GM12873 (cell line): ENCODE data around the gene CNIH1.

Source experiments
- TF ChIP-seq, protein P1 (sequence below): IDR thresholded peaks from 2 replicates; pipeline ENCODE4 v1.5.1; 2012; ENCODE audit warnings: low read depth, mild to moderate bottlenecking, moderate library complexity, low read length, control low read depth; ENCODE audit not compliant: insufficient read depth; ENCODE audit errors: missing control alignments

The CNIH1 gene

DNA sequence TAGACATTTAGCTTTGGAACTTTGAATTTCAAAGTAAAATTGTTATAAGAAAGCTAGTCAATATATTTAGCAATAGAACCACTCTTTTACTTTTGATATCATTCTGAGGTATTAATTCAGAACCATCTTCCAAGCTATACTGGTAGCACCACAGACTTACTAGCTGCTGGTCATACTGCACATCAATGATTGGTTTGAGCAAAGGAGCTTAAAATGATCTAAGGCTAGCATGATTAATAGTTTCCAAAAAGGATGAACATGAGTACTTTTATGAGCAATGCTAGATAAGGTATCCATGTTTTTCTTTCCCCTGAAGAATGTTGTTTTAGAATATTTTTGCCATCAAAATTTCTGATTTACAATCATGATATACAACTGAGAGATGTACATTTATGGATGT, 17.2 kb downstream of the CNIH1 start:
- TF ChIP-seq, protein P1, sequence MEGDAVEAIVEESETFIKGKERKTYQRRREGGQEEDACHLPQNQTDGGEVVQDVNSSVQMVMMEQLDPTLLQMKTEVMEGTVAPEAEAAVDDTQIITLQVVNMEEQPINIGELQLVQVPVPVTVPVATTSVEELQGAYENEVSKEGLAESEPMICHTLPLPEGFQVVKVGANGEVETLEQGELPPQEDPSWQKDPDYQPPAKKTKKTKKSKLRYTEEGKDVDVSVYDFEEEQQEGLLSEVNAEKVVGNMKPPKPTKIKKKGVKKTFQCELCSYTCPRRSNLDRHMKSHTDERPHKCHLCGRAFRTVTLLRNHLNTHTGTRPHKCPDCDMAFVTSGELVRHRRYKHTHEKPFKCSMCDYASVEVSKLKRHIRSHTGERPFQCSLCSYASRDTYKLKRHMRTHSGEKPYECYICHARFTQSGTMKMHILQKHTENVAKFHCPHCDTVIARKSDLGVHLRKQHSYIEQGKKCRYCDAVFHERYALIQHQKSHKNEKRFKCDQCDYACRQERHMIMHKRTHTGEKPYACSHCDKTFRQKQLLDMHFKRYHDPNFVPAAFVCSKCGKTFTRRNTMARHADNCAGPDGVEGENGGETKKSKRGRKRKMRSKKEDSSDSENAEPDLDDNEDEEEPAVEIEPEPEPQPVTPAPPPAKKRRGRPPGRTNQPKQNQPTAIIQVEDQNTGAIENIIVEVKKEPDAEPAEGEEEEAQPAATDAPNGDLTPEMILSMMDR = no peak

DNA sequence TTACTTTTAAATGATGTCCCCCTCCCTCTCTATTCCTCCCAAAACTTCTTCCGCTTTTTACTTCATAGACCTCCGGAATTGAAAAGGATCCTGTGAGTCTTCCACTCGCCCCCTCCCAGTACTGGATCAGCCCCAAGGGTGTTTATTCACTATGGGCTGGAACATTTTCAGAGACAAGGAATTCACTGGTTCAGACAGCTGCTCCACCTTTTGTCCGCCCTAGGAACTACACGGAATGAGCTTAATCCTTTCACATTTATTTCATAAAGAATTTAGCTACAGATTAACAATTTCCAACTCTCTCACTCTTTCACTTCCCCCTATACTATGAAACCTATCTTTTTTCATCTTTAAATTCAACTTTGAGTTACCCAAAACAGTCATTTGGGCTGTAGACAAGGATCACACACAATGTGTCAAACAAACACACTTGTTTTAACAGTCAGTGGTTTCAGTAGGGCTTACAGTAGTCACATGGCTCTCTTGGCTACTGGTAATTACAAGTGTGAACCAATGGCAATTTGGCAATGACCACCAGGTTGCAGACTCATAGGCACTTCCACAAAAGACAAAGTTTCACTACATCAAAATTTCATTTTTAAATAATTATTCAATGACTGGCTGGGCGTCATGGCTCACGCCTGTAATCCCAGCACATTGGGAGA, 20.6 kb downstream of the CNIH1 start:
- TF ChIP-seq, protein P1 = peak; percentile 51

DNA sequence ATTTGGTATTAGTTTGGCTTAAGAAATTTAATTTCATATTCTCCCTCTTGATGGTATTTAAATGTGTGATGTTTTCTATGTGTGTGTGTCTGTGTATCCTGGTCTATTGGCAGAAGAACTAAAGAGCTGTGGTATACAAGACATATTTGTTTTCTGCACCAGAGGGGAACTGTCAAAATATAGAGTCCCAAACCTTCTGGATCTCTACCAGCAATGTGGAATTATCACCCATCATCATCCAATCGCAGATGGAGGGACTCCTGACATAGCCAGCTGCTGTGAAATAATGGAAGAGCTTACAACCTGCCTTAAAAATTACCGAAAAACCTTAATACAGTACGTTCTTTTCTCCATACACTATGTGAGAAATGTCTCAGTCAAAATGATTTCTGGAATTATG, 29.8 kb downstream of the CNIH1 start:
- TF ChIP-seq, protein P1 = no peak

DNA sequence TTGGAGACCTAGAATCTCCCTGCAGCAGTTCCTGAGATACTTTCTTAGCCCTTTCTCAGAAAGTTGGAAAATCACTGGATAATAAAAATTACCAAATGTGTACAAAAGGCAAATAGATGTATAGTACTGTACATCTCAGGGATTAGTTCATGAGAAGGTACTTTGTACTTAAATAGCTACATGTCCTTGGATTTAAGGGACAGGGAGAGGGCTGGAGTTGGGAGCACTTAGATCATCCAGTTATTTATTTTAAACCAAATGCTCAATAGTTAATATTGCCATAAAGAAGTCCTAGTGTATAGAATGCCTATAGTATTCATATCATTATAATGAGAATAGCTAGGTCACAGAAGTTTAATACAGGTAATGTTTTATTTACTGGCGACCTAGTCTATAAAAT, 31.0 kb downstream of the CNIH1 start:
- TF ChIP-seq, protein P1 = no peak

DNA sequence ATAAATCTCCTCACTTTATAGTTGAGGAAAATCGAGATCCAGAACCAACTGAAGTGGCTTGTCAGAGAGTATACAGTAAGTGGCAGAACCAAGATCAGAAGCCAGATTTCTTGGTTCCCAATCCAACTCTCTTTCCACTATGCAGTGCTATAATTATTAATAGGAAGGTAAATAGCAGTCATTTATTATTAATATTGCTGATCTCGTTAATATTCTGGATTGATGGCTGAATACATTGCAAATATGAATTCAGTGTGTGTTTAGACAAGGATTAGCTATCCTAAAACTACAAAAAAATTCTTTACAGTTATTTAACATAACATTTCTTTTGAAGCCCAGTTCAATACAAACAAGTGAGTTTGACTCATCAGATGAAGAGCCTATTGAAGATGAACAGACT, 41.6 kb downstream of the CNIH1 start:
- TF ChIP-seq, protein P1 = no peak

DNA sequence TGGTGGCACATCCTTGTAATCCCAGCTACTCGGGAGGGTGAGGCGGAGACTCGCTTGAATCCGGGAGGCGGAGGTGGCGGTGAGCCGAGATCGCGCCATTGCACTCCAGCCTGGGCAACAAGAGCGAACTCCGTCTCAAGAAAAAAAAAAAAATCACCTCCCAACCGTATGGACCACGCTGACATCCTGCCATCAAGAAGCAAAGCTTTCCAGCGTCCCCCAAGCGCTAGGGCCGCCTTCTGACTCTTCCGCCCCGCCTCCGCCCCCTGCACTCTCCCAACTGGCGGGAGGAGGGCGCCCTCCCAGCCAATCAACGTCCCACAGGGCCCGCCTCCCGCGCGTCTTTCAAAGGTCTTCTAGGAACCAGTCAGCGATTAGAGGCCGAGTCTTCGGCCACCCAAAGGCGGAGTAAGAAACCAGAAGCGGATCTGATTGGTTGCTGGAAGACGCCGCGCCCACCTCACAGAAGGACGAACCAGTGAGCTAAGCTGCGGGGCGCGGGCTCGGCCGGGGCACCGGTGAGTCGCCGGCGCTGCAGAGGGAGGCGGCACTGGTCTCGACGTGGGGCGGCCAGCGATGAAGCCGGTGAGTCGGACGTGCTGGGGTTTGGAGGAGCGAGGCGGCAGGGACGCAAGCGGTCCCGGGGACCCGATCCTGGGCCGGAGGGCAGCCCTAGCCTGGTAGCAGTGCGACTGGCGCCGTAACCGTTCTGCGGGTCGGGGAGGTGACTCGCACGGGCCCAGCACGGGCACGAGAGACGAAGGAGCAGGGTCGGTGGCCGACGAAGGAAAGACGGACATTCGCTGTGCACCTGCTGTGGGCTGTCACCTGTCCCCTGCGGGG, 44.5 kb downstream of the CNIH1 start, which contains the start of gene CDKN3:
Gene CDKN3 (plus strand): TSS at position 515 of the 843 bp plus-strand sequence. CDS start 62 bp downstream, at position 577.
- TF ChIP-seq, protein P1 = peak; percentile 25

DNA sequence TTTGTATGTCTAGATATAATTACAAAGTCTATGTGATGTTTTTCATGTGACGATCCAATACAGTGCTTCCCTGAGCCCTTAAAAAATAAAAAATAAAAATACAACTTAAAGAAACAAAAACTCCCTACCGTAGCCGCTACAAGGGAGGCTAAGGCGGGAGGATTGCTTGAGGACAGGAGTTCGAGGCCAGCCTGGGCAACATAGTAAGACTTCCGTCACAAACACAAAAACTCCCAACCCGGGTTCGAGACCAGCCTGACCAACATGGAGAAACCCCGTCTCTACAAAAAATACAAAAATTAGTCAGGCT, 45.0 kb downstream of the CNIH1 start:
- TF ChIP-seq, protein P1 = no peak
